GM13977 (cell line): ENCODE data around the gene HPCAL1.
A peak's percentile ranks its signal among the peaks of the same experiment; 100 is the strongest.

Experiments
- DNase-seq: peaks from one replicate; pipeline ENCODE4 v3.0.0; 2012; ENCODE audit warnings: low spot score
- in situ Hi-C: fragments of 300-500 bp; cut with MboI; formaldehyde crosslinking; loops from one replicate; pipeline ENCODE4 v1.12.0; 2022; ENCODE audit warnings: low sequenced_read_pairs, low pct_unique_long_range_greater_than_20kb, mixed read lengths, inconsistent platforms; ENCODE audit not compliant: unreplicated experiment
- TF ChIP-seq, protein P1 (sequence below): IDR thresholded peaks from 2 replicates; pipeline ENCODE4 v1.5.1; 2012; ENCODE audit warnings: mild to moderate bottlenecking, control low read depth; ENCODE audit not compliant: insufficient read depth; ENCODE audit errors: extremely low read depth, missing control alignments

Gene HPCAL1

DNA sequence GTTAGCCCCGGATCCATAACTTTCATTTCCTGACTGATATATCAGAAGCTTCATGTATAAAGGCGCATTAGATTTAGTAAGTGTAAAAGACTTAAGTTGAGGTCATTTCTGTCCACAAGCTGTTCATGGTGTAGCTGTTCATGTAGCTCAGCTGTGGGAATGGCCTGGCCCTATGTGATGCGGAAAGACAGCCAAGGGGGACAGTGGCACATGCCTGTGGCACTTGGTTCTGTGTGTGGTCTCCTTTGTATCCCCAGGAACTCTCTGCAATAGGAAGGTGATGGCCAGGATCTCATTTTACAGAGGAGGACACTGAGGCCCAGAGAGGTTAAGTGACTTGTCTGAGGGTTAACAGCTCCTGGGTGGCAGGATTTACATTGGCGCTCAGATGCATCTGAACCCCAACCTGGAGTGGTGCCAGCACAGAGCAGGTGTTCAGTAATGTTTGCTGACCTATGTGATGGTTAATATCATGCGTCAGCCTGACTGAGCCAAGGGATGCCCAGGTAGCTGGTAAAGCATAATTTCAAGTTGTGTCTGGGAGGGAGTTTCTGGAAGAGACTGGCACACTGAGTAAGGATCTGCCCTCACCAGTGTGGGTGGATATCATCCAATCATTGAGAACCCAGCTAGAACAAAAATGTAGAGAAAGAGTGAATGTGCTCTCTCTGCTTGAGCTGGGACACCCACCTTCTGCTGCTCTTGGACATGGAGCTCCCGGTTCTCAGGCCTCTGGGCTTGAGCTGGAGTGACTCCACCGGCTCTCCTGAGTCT is 25.4 kb downstream of the HPCAL1 start:
- in situ Hi-C loops, result no loop called here
- no peak for DNase-seq
- TF ChIP-seq, protein P1, sequence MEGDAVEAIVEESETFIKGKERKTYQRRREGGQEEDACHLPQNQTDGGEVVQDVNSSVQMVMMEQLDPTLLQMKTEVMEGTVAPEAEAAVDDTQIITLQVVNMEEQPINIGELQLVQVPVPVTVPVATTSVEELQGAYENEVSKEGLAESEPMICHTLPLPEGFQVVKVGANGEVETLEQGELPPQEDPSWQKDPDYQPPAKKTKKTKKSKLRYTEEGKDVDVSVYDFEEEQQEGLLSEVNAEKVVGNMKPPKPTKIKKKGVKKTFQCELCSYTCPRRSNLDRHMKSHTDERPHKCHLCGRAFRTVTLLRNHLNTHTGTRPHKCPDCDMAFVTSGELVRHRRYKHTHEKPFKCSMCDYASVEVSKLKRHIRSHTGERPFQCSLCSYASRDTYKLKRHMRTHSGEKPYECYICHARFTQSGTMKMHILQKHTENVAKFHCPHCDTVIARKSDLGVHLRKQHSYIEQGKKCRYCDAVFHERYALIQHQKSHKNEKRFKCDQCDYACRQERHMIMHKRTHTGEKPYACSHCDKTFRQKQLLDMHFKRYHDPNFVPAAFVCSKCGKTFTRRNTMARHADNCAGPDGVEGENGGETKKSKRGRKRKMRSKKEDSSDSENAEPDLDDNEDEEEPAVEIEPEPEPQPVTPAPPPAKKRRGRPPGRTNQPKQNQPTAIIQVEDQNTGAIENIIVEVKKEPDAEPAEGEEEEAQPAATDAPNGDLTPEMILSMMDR, result no peak

DNA sequence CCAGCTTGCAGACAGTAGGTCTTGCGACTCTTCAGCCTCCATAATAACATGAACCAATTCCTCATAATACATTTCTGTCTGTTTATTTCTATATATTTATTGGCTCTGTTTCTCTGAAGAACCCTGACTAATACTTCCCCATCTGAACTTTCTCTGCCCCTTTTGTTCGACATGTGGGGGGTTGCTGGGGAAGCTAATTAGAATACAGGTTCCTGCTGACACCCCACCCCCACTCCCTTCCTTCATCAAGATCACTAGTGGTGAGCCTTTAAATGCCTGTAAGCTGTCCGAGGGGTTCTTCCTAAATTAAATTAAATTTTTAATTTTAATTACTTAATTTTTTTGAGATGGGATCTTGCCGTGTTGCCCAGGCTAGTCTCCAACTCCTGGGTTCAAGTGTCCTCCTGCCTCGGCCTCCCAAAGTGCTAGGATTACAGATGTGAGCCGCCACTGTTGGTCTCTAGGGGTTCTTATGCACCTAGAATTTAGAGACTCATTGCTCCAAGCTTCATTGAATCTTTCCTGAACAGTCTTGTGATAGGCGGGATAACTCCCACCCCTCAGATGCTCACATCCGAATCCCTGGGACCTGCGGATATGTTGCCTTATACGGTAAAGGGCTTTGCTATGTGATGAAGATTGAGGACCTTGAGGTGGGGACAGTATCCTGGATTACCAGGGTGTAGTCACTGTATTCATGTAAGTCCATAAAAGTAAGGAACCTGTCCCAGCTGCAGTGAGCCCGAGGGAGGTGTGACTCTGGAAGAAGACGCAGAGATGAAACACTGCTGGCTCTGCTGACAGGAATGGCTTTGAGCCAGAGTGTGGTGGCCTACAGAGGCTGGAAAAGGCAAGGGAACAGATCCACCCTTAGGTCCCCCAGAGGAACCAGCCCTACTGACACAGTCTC is 26.2 kb downstream of the HPCAL1 start:
- no peak for DNase-seq
- TF ChIP-seq, protein P1, result no peak
- in situ Hi-C loops, result no loop called here

DNA sequence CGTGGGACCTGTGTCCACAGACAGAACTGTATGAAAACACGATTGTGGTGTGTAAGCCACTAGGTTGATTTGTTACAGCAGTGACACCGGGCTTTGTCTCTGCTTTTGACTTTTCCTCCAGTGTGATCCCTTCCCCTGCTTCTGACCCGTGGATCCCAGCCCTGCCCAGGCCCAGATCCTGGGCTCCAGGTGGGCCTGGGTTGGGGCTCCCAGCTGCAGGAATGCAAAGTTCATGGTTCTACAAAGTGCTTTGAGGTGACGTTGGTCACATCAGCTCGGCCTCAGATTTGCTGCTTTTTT is 26.8 kb downstream of the HPCAL1 start:
- TF ChIP-seq, protein P1, result no peak
- in situ Hi-C loops, result no loop called here
- no peak for DNase-seq

DNA sequence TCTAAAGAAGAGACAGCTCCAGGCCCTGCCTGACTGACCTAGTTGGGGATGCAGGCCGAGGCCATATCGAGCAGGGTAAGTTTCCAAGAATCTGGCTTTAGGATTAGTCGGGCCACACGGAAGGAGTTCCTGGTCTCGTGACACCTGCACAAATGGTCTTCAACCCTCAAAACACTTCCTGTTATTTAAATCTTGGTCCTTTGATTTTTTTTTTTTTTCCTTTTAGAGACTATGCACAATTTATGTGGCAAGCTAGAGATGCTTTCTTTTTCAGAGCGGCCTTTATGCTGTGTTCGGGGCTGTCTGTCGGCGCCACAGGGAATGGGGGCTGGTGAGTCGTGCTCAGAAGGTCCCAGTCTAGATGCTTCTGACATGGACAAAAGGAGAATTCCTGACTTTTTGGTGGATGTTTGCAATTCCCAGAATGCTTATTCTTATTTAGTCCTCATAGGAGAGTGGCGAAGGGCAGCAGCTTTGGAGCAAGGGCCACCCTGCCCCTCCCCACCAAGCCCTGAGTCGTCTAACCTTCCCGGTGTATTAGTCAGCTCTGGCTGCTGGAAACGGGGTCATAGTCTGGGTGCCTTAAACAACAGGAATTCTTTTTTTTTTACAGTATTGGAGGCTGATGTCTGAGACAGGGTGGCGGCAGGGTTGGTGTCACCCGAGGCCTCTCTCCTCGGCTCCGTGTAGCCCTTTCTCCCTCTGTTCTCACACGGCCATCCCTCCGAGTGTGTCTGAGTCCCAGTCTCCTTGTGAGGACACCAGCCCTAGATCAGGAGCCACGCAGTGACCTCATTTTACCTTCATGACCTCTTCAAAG is 27.4 kb downstream of the HPCAL1 start:
- no peak for DNase-seq
- in situ Hi-C loops, result no loop called here
- TF ChIP-seq, protein P1, result no peak

DNA sequence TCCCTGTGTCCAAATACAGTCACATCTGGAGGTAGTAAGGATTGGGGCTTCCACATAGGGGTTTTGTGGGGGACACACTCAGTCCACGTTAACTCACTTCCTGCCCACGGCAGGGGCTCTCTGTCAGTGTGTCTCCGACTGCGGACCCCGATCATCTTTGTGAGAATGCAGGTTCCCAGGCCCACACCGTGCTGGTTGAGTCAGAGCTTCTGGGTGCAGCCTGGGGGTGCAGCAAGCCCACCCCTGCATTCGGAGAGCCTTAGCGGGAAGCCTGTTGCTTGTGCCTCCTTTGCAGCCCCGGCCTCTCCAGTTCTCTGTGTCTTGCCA is 28.0 kb downstream of the HPCAL1 start:
- in situ Hi-C loops, result no loop called here
- TF ChIP-seq, protein P1, result no peak
- DNase-seq, result no peak

DNA sequence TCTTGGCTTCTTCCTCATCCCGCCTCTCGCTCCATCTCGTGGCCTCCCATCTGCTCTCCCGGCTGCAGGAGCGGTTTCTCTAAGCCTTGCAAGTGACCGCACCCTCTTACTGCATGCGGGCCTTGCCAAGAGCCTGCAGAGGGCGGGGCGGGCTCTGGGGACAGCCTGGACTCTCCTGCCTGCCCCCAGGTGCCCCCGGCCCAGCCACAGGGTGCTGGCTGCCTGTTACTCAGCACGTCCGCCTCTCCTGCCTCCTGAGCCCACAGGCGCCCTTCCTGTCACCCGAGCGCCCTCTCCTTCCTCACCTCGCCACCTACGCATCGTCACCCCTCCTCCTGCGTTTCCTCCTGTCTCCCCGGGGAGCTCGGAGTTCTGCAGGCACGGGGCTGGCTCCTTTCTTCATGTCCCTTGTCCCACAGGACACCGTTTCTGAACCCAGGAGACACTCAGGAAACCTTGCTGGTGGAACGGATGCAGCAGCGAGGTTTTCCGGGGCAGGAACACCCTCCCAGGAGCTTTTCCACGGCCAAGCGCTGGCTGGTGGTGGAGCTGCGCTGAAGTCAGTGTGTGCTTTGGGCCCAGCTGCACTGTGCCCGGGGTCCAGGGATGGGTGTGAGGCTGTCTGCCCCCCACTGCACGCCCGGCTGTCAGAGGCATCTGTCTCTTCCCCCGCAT is 28.5 kb downstream of the HPCAL1 start:
- in situ Hi-C loops, result no loop called here
- DNase-seq, result peak; percentile 50
- TF ChIP-seq, protein P1, result no peak
